ENCODE results near the gene CNGB1. TPM values are rescaled to one million over a fixed set of nuclear protein-coding genes. Genes with fewer than 3 reads are reported as not detected.

The CNGB1 gene
- total RNA-seq, 1 donor from 2014 or later, result 0.19 TPM

DNA sequence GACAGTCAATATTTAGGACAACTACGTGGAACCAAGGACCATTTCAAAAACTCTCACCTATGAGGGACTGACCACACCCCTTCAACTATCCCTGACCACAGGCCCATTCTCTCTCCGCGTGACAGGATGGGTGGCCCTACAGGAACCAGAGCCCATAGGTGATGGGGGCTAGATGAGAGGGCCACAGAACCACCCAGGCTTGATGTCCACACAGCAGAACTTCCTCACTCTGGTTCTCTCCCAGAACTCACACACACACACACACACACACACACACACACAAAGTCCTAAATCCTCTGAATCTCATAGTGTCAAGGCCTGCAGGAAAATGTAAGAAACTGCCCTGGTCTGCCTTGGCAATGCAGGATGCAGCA is 28.1 kb upstream of the CNGB1 start:
- H3K4me3 Mint-ChIP-seq, result peak overlapping the region; percentile 87
- no peaks in the 10 kb centered on the region for H3K27me3 Mint-ChIP-seq
- peaks cover 18% of the 10 kb centered on the region for H3K4me1 Mint-ChIP-seq (ENCODE audit: unreplicated experiment)
- H3K27ac Mint-ChIP-seq, result peak overlapping the region; percentile 81
- H3K36me3 Mint-ChIP-seq, result no peaks in the 10 kb centered on the region
- TF ChIP-seq, protein P1, sequence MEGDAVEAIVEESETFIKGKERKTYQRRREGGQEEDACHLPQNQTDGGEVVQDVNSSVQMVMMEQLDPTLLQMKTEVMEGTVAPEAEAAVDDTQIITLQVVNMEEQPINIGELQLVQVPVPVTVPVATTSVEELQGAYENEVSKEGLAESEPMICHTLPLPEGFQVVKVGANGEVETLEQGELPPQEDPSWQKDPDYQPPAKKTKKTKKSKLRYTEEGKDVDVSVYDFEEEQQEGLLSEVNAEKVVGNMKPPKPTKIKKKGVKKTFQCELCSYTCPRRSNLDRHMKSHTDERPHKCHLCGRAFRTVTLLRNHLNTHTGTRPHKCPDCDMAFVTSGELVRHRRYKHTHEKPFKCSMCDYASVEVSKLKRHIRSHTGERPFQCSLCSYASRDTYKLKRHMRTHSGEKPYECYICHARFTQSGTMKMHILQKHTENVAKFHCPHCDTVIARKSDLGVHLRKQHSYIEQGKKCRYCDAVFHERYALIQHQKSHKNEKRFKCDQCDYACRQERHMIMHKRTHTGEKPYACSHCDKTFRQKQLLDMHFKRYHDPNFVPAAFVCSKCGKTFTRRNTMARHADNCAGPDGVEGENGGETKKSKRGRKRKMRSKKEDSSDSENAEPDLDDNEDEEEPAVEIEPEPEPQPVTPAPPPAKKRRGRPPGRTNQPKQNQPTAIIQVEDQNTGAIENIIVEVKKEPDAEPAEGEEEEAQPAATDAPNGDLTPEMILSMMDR (conservative IDR thresholded peaks at IDR 0.05), result no peak
- no peaks in the 10 kb centered on the region for H3K9me3 Mint-ChIP-seq
- no peak for DNase-seq (ENCODE audit: extremely low spot score, unreplicated experiment)

DNA sequence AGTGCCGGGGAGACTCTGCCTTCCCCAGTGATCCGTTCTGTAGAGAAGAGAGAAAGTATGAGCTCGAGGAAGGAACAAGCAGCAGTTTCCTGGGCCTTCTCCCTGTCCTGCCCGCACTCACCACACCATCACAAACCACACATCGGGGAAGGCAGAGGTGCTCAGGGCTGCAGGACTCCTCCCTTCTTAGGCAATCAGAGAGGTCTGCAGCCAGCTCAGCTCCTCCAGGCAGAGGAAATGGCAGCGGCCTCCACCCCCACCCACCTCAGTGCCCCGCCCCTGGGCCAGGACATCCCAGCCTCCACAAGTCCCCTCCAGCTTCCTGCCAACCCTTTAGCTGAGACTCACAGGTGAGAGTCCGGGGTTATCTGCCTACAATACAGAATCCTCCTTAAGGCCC is 27.6 kb upstream of the CNGB1 start:
- TF ChIP-seq, protein P1 (conservative IDR thresholded peaks at IDR 0.05), result no peak
- Mint-ChIP-seq H3K9me3 (no peaks in the 10 kb centered on the region), H3K4me1 (ENCODE audit: unreplicated experiment) (peaks cover 18% of the 10 kb centered on the region), H3K4me3 (peak overlapping the region; percentile 87), H3K27ac (peak overlapping the region; percentile 81), H3K36me3 (no peaks in the 10 kb centered on the region), H3K27me3 (no peaks in the 10 kb centered on the region)
- DNase-seq (ENCODE audit: extremely low spot score, unreplicated experiment), result no peak

DNA sequence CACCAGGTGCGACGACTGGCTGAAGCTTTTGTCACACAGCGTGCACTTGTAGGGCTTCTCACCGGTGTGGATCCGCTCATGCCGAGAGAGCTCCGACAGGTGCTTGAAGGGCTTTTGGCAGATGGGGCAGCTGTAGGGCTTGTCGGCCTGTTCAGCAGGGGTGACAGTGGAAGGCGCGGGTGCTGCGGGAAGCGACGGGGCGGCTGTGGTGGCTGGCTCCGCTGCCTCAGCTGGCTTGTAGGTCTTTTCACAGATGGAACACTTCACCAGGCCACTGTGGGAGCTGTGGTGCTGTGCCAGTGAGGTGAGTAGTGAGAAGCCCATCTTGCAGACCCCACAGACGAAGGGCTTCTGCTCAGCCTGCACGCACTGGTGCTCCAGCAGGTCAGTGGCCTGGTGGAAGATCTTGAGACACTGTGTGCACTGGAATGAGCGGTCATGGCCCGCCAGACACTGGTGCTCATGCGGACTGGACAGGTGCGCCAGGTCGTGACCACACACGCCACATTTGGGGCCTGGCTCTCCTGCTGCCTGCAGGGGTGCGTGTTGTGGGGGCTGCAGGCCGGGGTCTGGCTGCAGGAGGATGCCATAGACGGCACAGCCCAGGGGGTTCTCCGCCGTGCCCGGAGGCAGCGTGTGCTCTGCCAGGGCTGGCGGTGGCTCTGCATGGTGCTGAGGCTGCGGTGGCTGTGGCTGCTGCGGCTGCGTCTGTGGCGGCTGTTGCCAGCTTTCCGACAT is 26.8 kb upstream of the CNGB1 start:
- Mint-ChIP-seq H3K4me1 (ENCODE audit: unreplicated experiment) (peaks cover 18% of the 10 kb centered on the region), H3K4me3 (peak overlapping the region; percentile 66), H3K27me3 (no peaks in the 10 kb centered on the region), H3K36me3 (peaks cover 3% of the 10 kb centered on the region), H3K9me3 (no peaks in the 10 kb centered on the region), H3K27ac (no peak overlapping the region)
- no peak for DNase-seq (ENCODE audit: extremely low spot score, unreplicated experiment)
- TF ChIP-seq, protein P1 (conservative IDR thresholded peaks at IDR 0.05), result no peak

DNA sequence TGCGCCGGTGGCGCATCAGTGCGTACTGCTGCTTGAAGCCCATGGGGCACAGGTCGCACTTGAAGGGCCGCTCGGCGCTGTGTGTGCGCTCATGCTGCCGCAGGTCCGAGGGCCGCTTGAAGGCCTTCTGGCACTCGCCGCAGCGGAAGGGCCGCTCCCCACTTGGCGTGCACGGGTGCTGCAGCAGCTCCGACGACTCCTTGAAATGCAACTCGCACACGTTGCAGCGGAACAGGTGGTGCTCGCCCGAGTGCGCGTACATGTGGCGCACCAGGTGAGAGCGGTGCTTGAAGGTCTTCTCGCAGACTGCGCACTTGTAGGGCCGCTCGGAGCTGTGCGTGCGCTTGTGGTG is 26.2 kb upstream of the CNGB1 start:
- H3K27ac Mint-ChIP-seq, result no peak overlapping the region
- peaks cover 3% of the 10 kb centered on the region for H3K36me3 Mint-ChIP-seq
- TF ChIP-seq, protein P1 (conservative IDR thresholded peaks at IDR 0.05), result no peak
- H3K27me3 Mint-ChIP-seq, result no peaks in the 10 kb centered on the region
- DNase-seq (ENCODE audit: extremely low spot score, unreplicated experiment), result no peak
- no peaks in the 10 kb centered on the region for H3K9me3 Mint-ChIP-seq
- peaks cover 22% of the 10 kb centered on the region for H3K4me1 Mint-ChIP-seq (ENCODE audit: unreplicated experiment)
- H3K4me3 Mint-ChIP-seq, result peak overlapping the region; percentile 66

DNA sequence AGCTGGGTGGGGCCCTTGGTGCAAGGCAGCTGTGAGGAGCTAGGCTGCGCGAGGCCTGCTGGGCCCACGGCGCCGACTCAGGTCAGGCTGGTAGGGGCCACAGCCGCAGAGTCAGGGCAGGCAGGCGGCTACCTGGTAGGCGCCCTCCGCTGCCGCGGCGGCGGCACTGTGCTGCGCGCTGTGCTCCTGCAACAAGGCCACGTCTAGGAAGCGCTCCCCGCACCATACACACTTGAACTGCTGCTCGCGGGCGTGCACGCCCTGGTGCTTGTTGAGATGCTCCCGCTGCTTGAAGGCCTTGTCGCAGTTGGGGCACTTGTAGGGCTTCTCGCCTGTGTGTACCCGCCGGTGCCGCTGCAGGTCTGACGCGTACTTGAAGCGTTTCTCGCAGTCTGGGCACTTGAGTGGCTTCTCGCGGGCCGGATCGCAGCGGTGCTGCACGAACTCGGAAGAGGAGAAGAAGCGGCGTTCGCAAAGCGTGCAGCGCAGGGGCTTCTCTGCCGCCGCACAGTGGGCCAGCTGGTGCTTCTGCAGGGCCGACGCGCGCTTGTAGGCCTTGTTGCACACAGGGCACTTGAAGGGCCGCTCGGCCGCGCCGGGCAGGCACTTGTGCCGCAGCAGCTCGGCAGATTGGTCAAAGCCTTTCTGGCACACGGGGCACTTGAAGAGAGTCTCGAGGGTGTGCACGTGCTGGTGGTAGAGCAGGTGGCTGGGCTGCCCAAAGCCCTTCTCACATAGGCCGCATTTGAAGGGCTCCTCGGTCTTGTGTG is 25.7 kb upstream of the CNGB1 start:
- H3K4me1 Mint-ChIP-seq (ENCODE audit: unreplicated experiment), result peaks cover 16% of the 10 kb centered on the region
- no peak overlapping the region for H3K4me3 Mint-ChIP-seq
- no peak for DNase-seq (ENCODE audit: extremely low spot score, unreplicated experiment)
- peaks cover 3% of the 10 kb centered on the region for H3K36me3 Mint-ChIP-seq
- H3K27me3 Mint-ChIP-seq, result no peaks in the 10 kb centered on the region
- H3K27ac Mint-ChIP-seq, result no peak overlapping the region
- no peaks in the 10 kb centered on the region for H3K9me3 Mint-ChIP-seq
- TF ChIP-seq, protein P1 (conservative IDR thresholded peaks at IDR 0.05), result no peak

All from type B pancreatic cell (in vitro differentiated cells).